HepG2 (cell line): ENCODE measurements around the gene PTPA. TPM values are rescaled to one million over a fixed set of nuclear protein-coding genes. Genes with fewer than 3 reads are reported as not detected.

ENCODE experiments used
- ATAC-seq: fragments of 200-7000 bp; cut with Tn5 transposase; 3 replicates; pipeline ENCODE4 v1.9.1; 2020; ENCODE audit warnings: mild to moderate bottlenecking, moderate library complexity
- BruUV-seq: library from RNA; stranded (reverse); fragments of 400-500 nt; replicated peaks from 2 replicates; lab custom pipeline; 2021; lab: Mats Ljungman, UMichigan
- CTCF ChIA-PET: fragments of 300-600 bp; formaldehyde crosslinking; extraction: SDS; loops from one replicate; lab custom pipeline; 2021; ENCODE audit warnings: low total read pairs, inconsistent platforms, low intra/inter-chr PET ratio; lab: Yijun Ruan, JAX
- POLR2A ChIA-PET: fragments of 350-600 bp; sonication (Branson Sonifier 250); formaldehyde crosslinking; loops from one replicate; lab custom pipeline; 2020; ENCODE audit warnings: antibody characterized with exemption, inconsistent platforms; lab: Yijun Ruan, JAX
- DNase-seq: peaks from one replicate; pipeline ENCODE4 v3.0.0-alpha.2; 2015; ENCODE audit warnings: low spot score
- FAIRE-seq: peaks from 3 replicates; lab custom pipeline; 2011; peaks lifted over from hg19 to GRCh38; lab: Jason Lieb, UNC
- H2AFZ ChIP-seq: one replicate; pipeline ENCODE4 v1.6.1; 2011; ENCODE audit warnings: low read length, inconsistent platforms
- H3K27ac ChIP-seq: fragments of 300-600 bp; 3 replicates; pipeline ENCODE4 v1.8.0; 2011; ENCODE audit warnings: mixed run types, mild to moderate bottlenecking, mixed read lengths, low read length, inconsistent platforms; ENCODE audit not compliant: insufficient read depth; ENCODE audit errors: extremely low read length
- H3K27me3 ChIP-seq, 2 experiments: fragments of 200-600 bp in 1 of 2; 2 replicates in 1 of 2; 3 replicates in 1 of 2; pipeline versions ENCODE4 v1.6.0 to v1.8.0; 2011; ENCODE audit warnings: low read length in 2 of 2, mild to moderate bottlenecking in 2 of 2, moderate library complexity in 2 of 2, inconsistent platforms in 1 of 2; ENCODE audit not compliant: insufficient read depth in 2 of 2, control insufficient read depth in 1 of 2
- H3K36me3 ChIP-seq, 2 experiments: fragments of 200-600 bp in 1 of 2; replicated peaks in 1 of 2; 2 replicates in 1 of 2; 3 replicates in 1 of 2; pipeline versions ENCODE4 v1.5.1 to v1.8.0; 2011; ENCODE audit warnings: low read length in 2 of 2, inconsistent platforms in 1 of 2; ENCODE audit not compliant: insufficient read depth in 2 of 2, control insufficient read depth in 1 of 2
- H3K4me1 ChIP-seq: 2 replicates; pipeline ENCODE4 v1.5.1; 2012; ENCODE audit warnings: low read length, inconsistent platforms; ENCODE audit not compliant: insufficient read depth
- H3K4me2 ChIP-seq: 2 replicates; pipeline ENCODE4 v1.6.0; 2011; ENCODE audit warnings: low read depth, low read length, inconsistent platforms
- H3K4me3 ChIP-seq, 3 experiments: fragments of 200-600 bp in 1 of 3; sonication (generic), shearing (Covaris generic) in 1 of 3; replicated peaks in 1 of 3; 2 replicates each; pipeline ENCODE4 v1.5.1; 2011 to 2016; ENCODE audit warnings: low read length in 3 of 3, inconsistent platforms in 2 of 3, low read depth in 2 of 3, mild to moderate bottlenecking in 2 of 3, control low read depth in 1 of 3, mixed read lengths in 1 of 3; ENCODE audit not compliant: insufficient read depth in 1 of 3
- H3K79me2 ChIP-seq: one replicate; pipeline ENCODE4 v1.6.1; 2011; ENCODE audit warnings: low read length, inconsistent platforms; ENCODE audit not compliant: insufficient read depth
- H3K9ac ChIP-seq: 2 replicates; pipeline ENCODE4 v1.6.0; 2011; ENCODE audit warnings: mild to moderate bottlenecking, low read depth, low read length, inconsistent platforms; ENCODE audit not compliant: insufficient read depth
- H3K9me3 ChIP-seq: 2 replicates; pipeline ENCODE4 v1.5.1; 2012; ENCODE audit warnings: mild to moderate bottlenecking, low read length
- H4K20me1 ChIP-seq: 2 replicates; pipeline ENCODE4 v1.6.0; 2011; ENCODE audit warnings: inconsistent platforms, mild to moderate bottlenecking, low read length, moderate library complexity; ENCODE audit not compliant: insufficient read depth
- ARNT ChIP-seq: fragments of 450-650 bp; IDR thresholded peaks from 2 replicates; pipeline ENCODE4 v1.6.1; 2017
- MYC ChIP-seq: sonication (generic); formaldehyde crosslinking; IDR thresholded peaks from 2 replicates; pipeline ENCODE4 v1.9.0; 2021; ENCODE audit warnings: missing genetic modification reagents, borderline replicate concordance
- NR2F1 ChIP-seq, 2 experiments: fragments of 450-650 bp in 1 of 2; formaldehyde crosslinking in 1 of 2; IDR thresholded peaks; 2 replicates each; pipeline versions ENCODE4 v1.5.0 to v1.6.1; 2016 to 2020; ENCODE audit warnings: mild to moderate bottlenecking in 1 of 2, missing compliant biosample characterization in 1 of 2, missing genetic modification reagents in 1 of 2, moderate library complexity in 1 of 2
- SALL1 ChIP-seq: sonication (generic); formaldehyde crosslinking; IDR thresholded peaks from 2 replicates; pipeline ENCODE4 v1.8.0; 2022; ENCODE audit warnings: mild to moderate bottlenecking, missing genetic modification reagents
- ZBTB42 ChIP-seq: sonication (generic); formaldehyde crosslinking; IDR thresholded peaks from 2 replicates; pipeline ENCODE4 v1.5.0; 2020; ENCODE audit warnings: mild to moderate bottlenecking, missing genetic modification reagents
- ZEB1 ChIP-seq: IDR thresholded peaks from 2 replicates; pipeline ENCODE4 v1.6.1; 2012; ENCODE audit warnings: mild to moderate bottlenecking, low read depth, inconsistent platforms; ENCODE audit not compliant: insufficient replicate concordance
- ZFP62 ChIP-seq: sonication (generic); formaldehyde crosslinking; IDR thresholded peaks from 2 replicates; pipeline ENCODE4 v1.4.0; 2020; ENCODE audit warnings: missing genetic modification reagents
- ZNF136 ChIP-seq: sonication (generic); formaldehyde crosslinking; IDR thresholded peaks from 2 replicates; pipeline ENCODE4 v1.8.1; 2022; ENCODE audit warnings: low read depth, mild to moderate bottlenecking, moderate library complexity, missing genetic modification reagents
- ZNF331 ChIP-seq: sonication (generic); formaldehyde crosslinking; IDR thresholded peaks from 2 replicates; pipeline ENCODE4 v1.4.0; 2020; ENCODE audit warnings: missing genetic modification reagents
- ZNF431 ChIP-seq: sonication (generic); formaldehyde crosslinking; IDR thresholded peaks from 2 replicates; pipeline ENCODE4 v1.9.0; 2022; ENCODE audit warnings: missing genetic modification reagents, low read depth, mild to moderate bottlenecking, borderline replicate concordance
- ZNF816 ChIP-seq: sonication (generic); formaldehyde crosslinking; IDR thresholded peaks from 2 replicates; pipeline ENCODE4 v1.8.0; 2022; ENCODE audit warnings: missing genetic modification reagents, mild to moderate bottlenecking, borderline replicate concordance
- WGBS: methylation state at CpG from one replicate; pipeline ENCODE4 v1.1.6; 2017; ENCODE audit warnings: low lambda C conversion rate; 5-methylcytosine and 5-hydroxymethylcytosine counted together
- in situ Hi-C: cut with HindIII; loops from 2 replicates; pipeline ENCODE4 v1.10.0; 2017; ENCODE audit warnings: low pct_unique_long_range_greater_than_20kb; ENCODE audit not compliant: extremely low pct_ligation_motif_present
- intact Hi-C: fragments of 100-400 bp; cut with micrococcal nuclease; formaldehyde crosslinking; loops from one replicate; pipeline ENCODE4 v1.10.0; 2022; ENCODE audit not compliant: unreplicated experiment
- polyA plus RNA-seq, 8 experiments: library from polyadenylated mRNA; depleted of rRNA in 3 of 8; stranded (reverse) in 7 of 8; unstranded in 1 of 8; fragments of >200 nt; fragmentation: Illumina TruSeq in 4 of 8; extraction: Trizol in 4 of 8; gene quantifications; 2 replicates each; pipeline versions ENCODE4 v1.2.1 to v1.2.3, GENCODE V29; 2011 to 2016; ENCODE audit warnings: low read depth in 4 of 8, missing spikeins in 1 of 8, mixed read lengths in 1 of 8; ENCODE audit not compliant: insufficient read depth in 1 of 8
- total RNA-seq, 5 experiments: library from RNA; depleted of rRNA; stranded (reverse); fragments of >200 nt; fragmentation: Illumina TruSeq; extraction: Trizol; gene quantifications; 2 replicates each; pipeline ENCODE4 v1.2.3, GENCODE V29; 2016; ENCODE audit warnings: low read depth in 1 of 5
- TF ChIP-seq, protein P1 (sequence below): sonication (generic); formaldehyde crosslinking; IDR thresholded peaks from 2 replicates; pipeline ENCODE4 v1.5.0; 2020; ENCODE audit warnings: missing genetic modification reagents, mild to moderate bottlenecking, borderline replicate concordance
- TF ChIP-seq, protein P2 (sequence below): sonication (generic); formaldehyde crosslinking; IDR thresholded peaks from 2 replicates; pipeline ENCODE4 v1.5.0; 2020; ENCODE audit warnings: mild to moderate bottlenecking, missing genetic modification reagents, borderline replicate concordance
- TF ChIP-seq, protein P3 (sequence below): sonication (generic); IDR thresholded peaks from 2 replicates; pipeline ENCODE4 v1.6.1; 2016; ENCODE audit warnings: low read depth, borderline replicate concordance
- TF ChIP-seq, protein P4 (sequence below): sonication (generic); formaldehyde crosslinking; IDR thresholded peaks from 2 replicates; pipeline ENCODE4 v1.4.0; 2020; ENCODE audit warnings: missing genetic modification reagents, borderline replicate concordance

PTPA gene
- total and polyA plus RNA-seq, 2 of the 13 experiments (the other 11 are each of a cell fraction or from before 2014, with no cell fraction given): 79.3 to 105 TPM

DNA sequence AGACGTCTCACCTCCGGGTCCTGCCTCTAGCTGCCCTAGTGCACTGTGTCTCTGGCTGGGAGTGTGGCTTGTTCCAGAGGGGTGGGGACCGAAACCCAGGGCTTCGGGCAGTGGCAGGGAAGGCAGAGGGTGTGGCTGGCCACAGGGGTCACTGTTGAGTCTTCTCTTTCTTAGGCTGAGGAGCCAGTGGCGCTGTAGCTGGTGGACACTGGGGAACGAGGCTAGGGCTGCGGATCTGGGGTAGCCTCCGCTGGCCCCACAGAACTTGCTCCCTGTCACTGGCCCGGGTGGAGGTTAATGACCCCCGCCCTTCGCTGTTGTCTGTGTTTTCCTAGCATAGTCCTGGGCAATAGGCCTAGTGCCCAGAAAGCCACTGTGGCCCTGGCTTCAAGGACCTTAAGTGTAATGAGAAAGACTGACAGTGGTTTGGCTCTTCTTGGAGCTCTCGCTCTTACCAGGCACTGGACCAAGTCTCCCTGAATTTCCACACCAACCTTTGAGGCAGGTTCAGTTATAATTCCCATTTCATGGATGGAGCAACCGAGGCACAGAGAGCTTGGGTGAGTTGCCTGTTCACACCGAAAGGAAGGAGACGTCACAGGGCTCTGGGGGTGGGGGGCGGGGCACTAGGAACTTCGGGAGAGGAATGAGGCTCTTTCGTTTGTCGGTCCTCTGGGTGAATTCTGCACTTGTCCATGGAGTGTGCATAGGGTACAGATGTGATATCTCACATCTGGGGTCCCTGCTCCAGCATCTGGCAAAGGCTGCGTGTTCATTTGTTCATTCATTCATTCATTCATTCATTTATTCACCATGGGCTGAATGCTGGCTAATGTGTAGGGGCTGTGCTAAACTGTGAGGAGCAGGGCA, 71.6 kb downstream of the PTPA start:
- Histone ChIP-seq H3K36me3 (no peaks in the 10 kb centered on the region), H2AFZ (no peak overlapping the region), H3K9me3 (no peaks in the 10 kb centered on the region), H3K27ac (no peak overlapping the region), H4K20me1 (peaks cover 2% of the 10 kb centered on the region; the same call in 1 of the 2 replicates), H3K4me2 (peak overlapping the region; percentile 37; the same call in 1 of the 2 replicates), H3K4me3 (peak overlapping the region in 1 of 3 experiments; percentile 11; a peak in 1 of 6 replicates), H3K27me3 (peaks cover 3 to 27% of the 10 kb centered on the region in 2 experiments), H3K9ac (no peak overlapping the region), H3K4me1 (peaks cover 54% of the 10 kb centered on the region), H3K79me2 (no peaks in the 10 kb centered on the region)
- CTCF ChIA-PET: interaction anchor here (1.1 to 1.2 kb wide), 2 partner anchors 38 to 428 kb away, joined by 3 to 4 read pairs; no protein-coding TSS in a partner anchor
- POLR2A ChIA-PET: interaction anchor here (1.2 to 1.5 kb wide), 3 partner anchors 21 to 443 kb away, joined by 3 read pairs; partner anchors contain the start of gene NTMT1
- in situ Hi-C loops: no loop called here
- BruUV-seq: no TSS peak
- WGBS: 32% methylated on average over 9 of the region's 20 CpGs
- intact Hi-C loops: no loop called here
- peak; percentile 69 for ATAC-seq
- peak; percentile 62 for DNase-seq
- FAIRE-seq: peak; percentile 60
- TF ChIP-seq, protein P1, sequence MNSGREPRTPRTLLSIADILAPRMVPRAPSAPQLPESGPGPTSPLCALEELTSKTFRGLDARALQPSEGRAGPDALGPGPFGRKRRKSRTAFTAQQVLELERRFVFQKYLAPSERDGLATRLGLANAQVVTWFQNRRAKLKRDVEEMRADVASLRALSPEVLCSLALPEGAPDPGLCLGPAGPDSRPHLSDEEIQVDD (CRISPR knock-in tag): no peak
- TF ChIP-seq, protein P2, sequence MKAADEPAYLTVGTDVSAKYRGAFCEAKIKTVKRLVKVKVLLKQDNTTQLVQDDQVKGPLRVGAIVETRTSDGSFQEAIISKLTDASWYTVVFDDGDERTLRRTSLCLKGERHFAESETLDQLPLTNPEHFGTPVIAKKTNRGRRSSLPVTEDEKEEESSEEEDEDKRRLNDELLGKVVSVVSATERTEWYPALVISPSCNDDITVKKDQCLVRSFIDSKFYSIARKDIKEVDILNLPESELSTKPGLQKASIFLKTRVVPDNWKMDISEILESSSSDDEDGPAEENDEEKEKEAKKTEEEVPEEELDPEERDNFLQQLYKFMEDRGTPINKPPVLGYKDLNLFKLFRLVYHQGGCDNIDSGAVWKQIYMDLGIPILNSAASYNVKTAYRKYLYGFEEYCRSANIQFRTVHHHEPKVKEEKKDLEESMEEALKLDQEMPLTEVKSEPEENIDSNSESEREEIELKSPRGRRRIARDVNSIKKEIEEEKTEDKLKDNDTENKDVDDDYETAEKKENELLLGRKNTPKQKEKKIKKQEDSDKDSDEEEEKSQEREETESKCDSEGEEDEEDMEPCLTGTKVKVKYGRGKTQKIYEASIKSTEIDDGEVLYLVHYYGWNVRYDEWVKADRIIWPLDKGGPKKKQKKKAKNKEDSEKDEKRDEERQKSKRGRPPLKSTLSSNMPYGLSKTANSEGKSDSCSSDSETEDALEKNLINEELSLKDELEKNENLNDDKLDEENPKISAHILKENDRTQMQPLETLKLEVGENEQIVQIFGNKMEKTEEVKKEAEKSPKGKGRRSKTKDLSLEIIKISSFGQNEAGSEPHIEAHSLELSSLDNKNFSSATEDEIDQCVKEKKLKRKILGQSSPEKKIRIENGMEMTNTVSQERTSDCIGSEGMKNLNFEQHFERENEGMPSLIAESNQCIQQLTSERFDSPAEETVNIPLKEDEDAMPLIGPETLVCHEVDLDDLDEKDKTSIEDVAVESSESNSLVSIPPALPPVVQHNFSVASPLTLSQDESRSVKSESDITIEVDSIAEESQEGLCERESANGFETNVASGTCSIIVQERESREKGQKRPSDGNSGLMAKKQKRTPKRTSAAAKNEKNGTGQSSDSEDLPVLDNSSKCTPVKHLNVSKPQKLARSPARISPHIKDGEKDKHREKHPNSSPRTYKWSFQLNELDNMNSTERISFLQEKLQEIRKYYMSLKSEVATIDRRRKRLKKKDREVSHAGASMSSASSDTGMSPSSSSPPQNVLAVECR (CRISPR knock-in tag): no peak
- no peak for TF ChIP-seq ARNT
- TF ChIP-seq ZNF331 (CRISPR knock-in tag): no peak
- no peak for TF ChIP-seq ZNF816 (CRISPR knock-in tag)
- no peak; the same call in 1 of the 2 replicates for TF ChIP-seq SALL1
- TF ChIP-seq ZNF136 (CRISPR knock-in tag): no peak
- no peak for TF ChIP-seq ZFP62
- no peak for TF ChIP-seq ZNF431 (CRISPR knock-in tag)
- no peak for TF ChIP-seq ZEB1
- no peak for TF ChIP-seq ZBTB42 (CRISPR knock-in tag)
- TF ChIP-seq, protein P3, sequence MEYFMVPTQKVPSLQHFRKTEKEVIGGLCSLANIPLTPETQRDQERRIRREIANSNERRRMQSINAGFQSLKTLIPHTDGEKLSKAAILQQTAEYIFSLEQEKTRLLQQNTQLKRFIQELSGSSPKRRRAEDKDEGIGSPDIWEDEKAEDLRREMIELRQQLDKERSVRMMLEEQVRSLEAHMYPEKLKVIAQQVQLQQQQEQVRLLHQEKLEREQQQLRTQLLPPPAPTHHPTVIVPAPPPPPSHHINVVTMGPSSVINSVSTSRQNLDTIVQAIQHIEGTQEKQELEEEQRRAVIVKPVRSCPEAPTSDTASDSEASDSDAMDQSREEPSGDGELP: no peak
- TF ChIP-seq, protein P4, sequence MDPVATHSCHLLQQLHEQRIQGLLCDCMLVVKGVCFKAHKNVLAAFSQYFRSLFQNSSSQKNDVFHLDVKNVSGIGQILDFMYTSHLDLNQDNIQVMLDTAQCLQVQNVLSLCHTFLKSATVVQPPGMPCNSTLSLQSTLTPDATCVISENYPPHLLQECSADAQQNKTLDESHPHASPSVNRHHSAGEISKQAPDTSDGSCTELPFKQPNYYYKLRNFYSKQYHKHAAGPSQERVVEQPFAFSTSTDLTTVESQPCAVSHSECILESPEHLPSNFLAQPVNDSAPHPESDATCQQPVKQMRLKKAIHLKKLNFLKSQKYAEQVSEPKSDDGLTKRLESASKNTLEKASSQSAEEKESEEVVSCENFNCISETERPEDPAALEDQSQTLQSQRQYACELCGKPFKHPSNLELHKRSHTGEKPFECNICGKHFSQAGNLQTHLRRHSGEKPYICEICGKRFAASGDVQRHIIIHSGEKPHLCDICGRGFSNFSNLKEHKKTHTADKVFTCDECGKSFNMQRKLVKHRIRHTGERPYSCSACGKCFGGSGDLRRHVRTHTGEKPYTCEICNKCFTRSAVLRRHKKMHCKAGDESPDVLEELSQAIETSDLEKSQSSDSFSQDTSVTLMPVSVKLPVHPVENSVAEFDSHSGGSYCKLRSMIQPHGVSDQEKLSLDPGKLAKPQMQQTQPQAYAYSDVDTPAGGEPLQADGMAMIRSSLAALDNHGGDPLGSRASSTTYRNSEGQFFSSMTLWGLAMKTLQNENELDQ (CRISPR knock-in tag): no peak
- no peak for TF ChIP-seq MYC (CRISPR knock-in tag)
- no peak for TF ChIP-seq NR2F1 (CRISPR knock-in tag; IDR thresholded peaks at IDR 0.05)
